Measurements from ENCODE around the gene DIP2C.

DNA sequence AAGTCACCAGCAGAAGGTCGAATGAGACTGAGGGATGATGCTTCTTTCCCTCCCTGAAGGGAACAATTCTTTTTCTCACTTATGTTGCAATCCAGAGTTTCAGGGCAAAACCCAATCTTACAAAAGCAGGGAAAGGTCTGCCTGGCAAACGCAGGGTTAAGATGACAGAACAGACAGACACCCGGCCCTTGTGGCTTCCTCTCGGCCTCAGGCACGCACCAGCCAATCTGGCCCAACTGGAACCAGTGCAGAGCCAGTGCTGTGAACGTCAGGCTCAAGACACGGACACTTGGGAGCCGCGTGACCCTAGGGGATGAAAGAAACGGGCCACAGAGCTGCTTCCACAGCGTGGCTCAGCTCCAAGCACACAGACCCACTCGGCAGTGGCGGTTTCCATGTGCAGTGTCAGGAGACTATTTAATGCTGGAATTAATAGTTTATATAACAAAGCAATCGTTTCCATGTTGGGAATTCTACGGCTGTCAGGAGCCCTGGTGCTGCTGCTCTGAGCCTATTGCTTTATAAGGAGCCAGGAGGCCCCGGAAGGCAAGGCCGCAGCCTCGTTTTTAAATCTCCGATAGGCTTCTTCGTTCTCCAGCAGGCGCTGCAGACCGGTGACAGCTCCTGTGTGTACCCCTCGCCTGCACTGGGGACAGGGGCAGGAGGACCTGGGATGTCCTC is 198.4 kb downstream of the DIP2C start:
- TF ChIP-seq POLR2AphosphoS5 (IDR thresholded peaks at IDR 0.05; ENCODE audit: low read depth, low read length) = no peak
- no peak for TF ChIP-seq POLR2A (IDR thresholded peaks at IDR 0.05; ENCODE audit: low read depth, low read length)
- TF ChIP-seq TAF1 (IDR thresholded peaks at IDR 0.05; ENCODE audit: borderline replicate concordance, low read depth, low read length) = no peak

Data from GM12892 (cell line).